Stimulated activated naive CD8-positive, alpha-beta T cell treated with anti-CD3 and anti-CD28 coated beads, Interleukin-15, Interleukin-2, amounts not matched to agents 100 ng/mL and 50 ng/mL, for 24 hours (primary cell): ENCODE data around the gene COL2A1.

Experiments
- H3K27ac Mint-ChIP-seq: one replicate; pipeline ENCODE4 v1.8.0; 2021; ENCODE audit warnings: mild to moderate bottlenecking, mixed read lengths
- H3K27me3 Mint-ChIP-seq: one replicate; pipeline ENCODE4 v1.8.0; 2021; ENCODE audit warnings: mixed read lengths
- H3K36me3 Mint-ChIP-seq: one replicate; pipeline ENCODE4 v1.8.0; 2021; ENCODE audit warnings: low read depth, mixed read lengths
- H3K4me1 Mint-ChIP-seq: one replicate; pipeline ENCODE4 v1.8.0; 2021; ENCODE audit warnings: low read depth, mixed read lengths
- H3K4me3 Mint-ChIP-seq: one replicate; pipeline ENCODE4 v1.8.0; 2021; ENCODE audit warnings: mild to moderate bottlenecking, mixed read lengths
- H3K9me3 Mint-ChIP-seq: one replicate; pipeline ENCODE4 v1.8.0; 2021; ENCODE audit warnings: mixed read lengths

Gene COL2A1

GRCh38 chr12:48022676-48023385 lies 18.6 kb upstream of the COL2A1 start:
- no peaks in the 10 kb centered on the region for H3K9me3 Mint-ChIP-seq
- H3K36me3 Mint-ChIP-seq = no peaks in the 10 kb centered on the region
- H3K27ac Mint-ChIP-seq = no peak overlapping the region
- H3K4me3 Mint-ChIP-seq = no peak overlapping the region
- H3K27me3 Mint-ChIP-seq = peaks cover 22% of the 10 kb centered on the region
- no peaks in the 10 kb centered on the region for H3K4me1 Mint-ChIP-seq

DNA sequence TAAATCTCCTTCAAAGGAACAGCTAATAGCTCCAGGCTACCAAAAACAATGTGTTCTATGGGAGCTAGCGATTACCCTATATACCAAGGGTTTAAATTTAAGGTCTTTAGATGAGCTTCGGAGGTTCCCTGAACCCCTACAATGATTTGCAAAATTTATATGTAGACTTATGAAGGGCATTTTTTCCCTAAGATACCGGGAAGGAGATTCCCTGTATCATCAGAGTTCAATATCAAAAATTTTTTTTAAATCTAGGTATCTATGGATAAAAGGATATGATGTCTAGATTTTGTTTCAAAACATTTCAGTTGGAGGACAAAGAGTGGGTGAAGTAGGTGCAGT lies 17.9 kb upstream of the COL2A1 start:
- H3K4me3 Mint-ChIP-seq = no peak overlapping the region
- no peaks in the 10 kb centered on the region for H3K9me3 Mint-ChIP-seq
- no peaks in the 10 kb centered on the region for H3K36me3 Mint-ChIP-seq
- H3K27ac Mint-ChIP-seq = no peak overlapping the region
- no peaks in the 10 kb centered on the region for H3K4me1 Mint-ChIP-seq
- peaks cover 22% of the 10 kb centered on the region for H3K27me3 Mint-ChIP-seq

GRCh38 chr12:48021485-48022179 lies 17.4 kb upstream of the COL2A1 start:
- Mint-ChIP-seq H3K9me3 (no peaks in the 10 kb centered on the region), H3K27ac (no peak overlapping the region), H3K4me1 (no peaks in the 10 kb centered on the region), H3K36me3 (no peaks in the 10 kb centered on the region), H3K27me3 (peaks cover 22% of the 10 kb centered on the region), H3K4me3 (no peak overlapping the region)

DNA sequence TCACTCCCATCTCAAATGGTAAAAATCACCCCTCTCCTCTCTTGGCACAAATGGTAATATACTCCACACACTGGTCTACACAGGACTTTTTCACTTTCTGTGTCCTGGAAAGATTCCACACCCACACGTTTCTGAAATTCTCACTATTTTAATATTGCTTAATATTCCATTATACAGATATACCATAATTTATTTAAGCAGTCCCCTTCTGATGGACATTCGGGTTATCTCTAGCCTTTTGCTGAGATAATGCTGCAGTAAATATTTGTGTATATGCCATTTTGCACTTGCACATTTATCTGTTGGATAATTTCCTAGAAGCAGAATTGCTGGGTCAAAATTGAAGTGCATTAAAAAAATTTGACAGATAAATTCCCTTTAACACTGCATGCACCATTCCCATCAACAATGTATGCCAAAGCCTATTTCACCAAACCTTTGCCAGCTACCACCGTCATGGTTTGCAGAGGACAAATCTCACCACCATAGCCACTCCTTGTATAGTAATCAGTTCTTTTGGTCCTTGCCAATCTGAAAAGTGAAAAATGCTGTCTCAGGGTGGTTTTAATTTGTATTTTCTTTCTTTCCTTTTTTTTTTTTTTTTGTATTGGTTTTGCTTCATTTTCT lies 15.5 kb upstream of the COL2A1 start:
- Mint-ChIP-seq H3K4me3 (no peak overlapping the region), H3K36me3 (no peaks in the 10 kb centered on the region), H3K4me1 (no peaks in the 10 kb centered on the region), H3K9me3 (no peaks in the 10 kb centered on the region), H3K27ac (no peak overlapping the region), H3K27me3 (peaks cover 26% of the 10 kb centered on the region)

DNA sequence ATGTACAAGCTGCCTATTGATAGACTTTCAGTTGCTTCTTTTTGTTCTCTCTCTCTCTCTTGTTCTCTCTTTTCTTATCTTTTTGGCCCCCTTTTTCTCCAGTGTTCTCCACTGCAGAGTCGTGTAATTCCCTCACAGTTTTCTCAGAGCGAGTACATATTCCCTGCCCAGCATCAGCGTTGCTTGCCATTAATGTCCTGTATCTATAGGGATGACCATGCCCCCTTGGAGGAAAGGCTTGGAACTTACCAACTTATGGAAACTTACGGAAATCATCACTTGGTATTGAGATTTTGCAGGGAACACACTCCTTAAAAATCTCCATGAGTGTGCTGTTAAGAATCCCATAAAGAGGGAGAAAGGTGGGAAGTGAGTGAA lies 14.3 kb upstream of the COL2A1 start:
- H3K9me3 Mint-ChIP-seq = no peaks in the 10 kb centered on the region

DNA sequence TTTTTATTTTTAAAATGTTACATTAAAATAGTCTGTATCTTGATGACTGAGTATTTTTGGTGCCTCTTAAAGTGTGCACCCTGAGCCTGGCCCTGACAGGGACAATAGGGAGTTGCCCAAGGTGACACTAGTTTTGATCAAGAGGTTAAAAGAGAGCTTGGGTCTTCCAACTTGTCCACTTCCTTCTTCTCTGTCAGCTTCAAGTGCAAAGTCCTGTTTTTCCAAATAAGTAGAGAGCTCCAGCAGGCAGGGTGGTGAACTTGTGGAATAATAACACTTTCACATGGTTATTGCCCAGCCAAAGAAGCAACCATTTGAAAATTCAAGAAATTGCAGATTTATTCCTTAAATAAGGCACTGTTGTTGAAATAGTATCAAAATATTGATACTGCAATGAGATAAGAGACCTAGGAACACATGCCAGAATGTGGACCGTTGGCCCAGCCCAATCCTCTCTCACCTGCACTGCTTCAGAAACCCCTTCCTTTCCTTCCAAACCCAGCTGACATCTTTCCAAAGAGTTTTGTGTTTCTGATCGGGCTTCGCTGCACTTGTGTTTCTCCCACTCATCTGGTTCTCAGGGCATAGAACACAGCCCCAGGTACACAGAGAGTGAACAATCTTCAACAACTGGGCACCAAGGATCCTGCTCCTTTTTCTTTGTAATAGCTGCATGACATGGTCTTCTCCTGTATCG lies 13.8 kb upstream of the COL2A1 start:
- Mint-ChIP-seq H3K27me3 (peaks cover 26% of the 10 kb centered on the region), H3K4me1 (no peaks in the 10 kb centered on the region), H3K36me3 (no peaks in the 10 kb centered on the region), H3K4me3 (no peak overlapping the region), H3K27ac (no peak overlapping the region), H3K9me3 (no peaks in the 10 kb centered on the region)

More for the DNA sequence above, 14.3 kb upstream of the COL2A1 start:
- no peaks in the 10 kb centered on the region for H3K36me3 Mint-ChIP-seq
- H3K4me1 Mint-ChIP-seq = no peaks in the 10 kb centered on the region
- no peak overlapping the region for H3K4me3 Mint-ChIP-seq
- peaks cover 26% of the 10 kb centered on the region for H3K27me3 Mint-ChIP-seq
- H3K27ac Mint-ChIP-seq = no peak overlapping the region

- H3K4me1 Mint-ChIP-seq = no peaks in the 10 kb centered on the region
- H3K36me3 Mint-ChIP-seq = no peaks in the 10 kb centered on the region
- no peak overlapping the region for H3K27ac Mint-ChIP-seq
- H3K9me3 Mint-ChIP-seq = no peaks in the 10 kb centered on the region
- peaks cover 31% of the 10 kb centered on the region for H3K27me3 Mint-ChIP-seq
- H3K4me3 Mint-ChIP-seq = no peak overlapping the region
Observed at GRCh38 chr12:48017496-48017895, 13.2 kb upstream of the COL2A1 start.

- Mint-ChIP-seq H3K27me3 (peaks cover 32% of the 10 kb centered on the region), H3K4me3 (no peak overlapping the region), H3K9me3 (no peaks in the 10 kb centered on the region), H3K4me1 (no peaks in the 10 kb centered on the region), H3K36me3 (no peaks in the 10 kb centered on the region), H3K27ac (no peak overlapping the region)
Observed at GRCh38 chr12:48016373-48017020, 12.2 kb upstream of the COL2A1 start.

GRCh38 chr12:48015954-48016353 lies 11.7 kb upstream of the COL2A1 start:
- Mint-ChIP-seq H3K4me3 (no peak overlapping the region), H3K4me1 (no peaks in the 10 kb centered on the region), H3K27ac (no peak overlapping the region), H3K36me3 (no peaks in the 10 kb centered on the region), H3K27me3 (peaks cover 36% of the 10 kb centered on the region), H3K9me3 (no peaks in the 10 kb centered on the region)

DNA sequence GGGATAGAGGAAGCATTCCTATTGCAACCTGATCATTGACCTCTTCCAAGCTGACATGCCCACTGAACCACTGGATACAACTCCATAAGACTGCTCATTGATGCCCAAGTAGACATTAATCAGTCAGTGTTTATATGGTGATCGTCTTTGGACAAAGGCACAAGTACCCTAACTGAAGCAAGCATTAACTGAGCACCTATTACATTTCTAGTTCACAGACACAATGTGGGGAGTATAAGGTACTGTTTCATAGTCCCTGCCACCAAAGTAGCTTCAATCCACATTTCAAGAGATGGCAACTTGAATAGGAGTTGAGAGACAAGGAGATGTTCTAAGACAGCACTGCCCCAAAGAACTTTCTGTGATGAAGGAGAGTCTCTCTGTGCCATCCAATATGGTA lies 10.9 kb upstream of the COL2A1 start:
- no peak overlapping the region for H3K27ac Mint-ChIP-seq
- H3K4me3 Mint-ChIP-seq = no peak overlapping the region
- H3K36me3 Mint-ChIP-seq = no peaks in the 10 kb centered on the region
- H3K4me1 Mint-ChIP-seq = no peaks in the 10 kb centered on the region
- H3K9me3 Mint-ChIP-seq = no peaks in the 10 kb centered on the region
- H3K27me3 Mint-ChIP-seq = peaks cover 38% of the 10 kb centered on the region

DNA sequence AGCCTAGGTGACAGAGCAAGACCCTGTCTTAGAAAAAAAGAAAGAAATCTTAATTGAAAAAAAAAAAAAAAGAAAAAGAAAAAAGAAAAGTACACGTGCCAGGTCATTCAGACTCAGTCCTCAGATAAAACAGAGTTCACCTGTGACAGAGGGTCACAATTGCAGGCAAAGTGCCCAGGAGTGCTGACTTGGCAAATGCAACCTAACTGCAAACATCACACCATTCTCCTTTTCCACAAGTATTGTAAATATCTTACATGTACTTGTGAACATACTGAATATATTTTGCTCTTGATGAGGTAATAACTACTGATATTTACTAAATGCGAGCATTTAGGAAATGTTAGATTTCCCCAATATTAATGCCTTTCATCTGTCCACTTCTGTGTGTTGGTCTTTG lies 9.0 kb upstream of the COL2A1 start:
- Mint-ChIP-seq H3K36me3 (no peaks in the 10 kb centered on the region), H3K9me3 (no peaks in the 10 kb centered on the region), H3K27me3 (peaks cover 44% of the 10 kb centered on the region)

GRCh38 chr12:48012070-48012469 lies 7.8 kb upstream of the COL2A1 start:
- no peaks in the 10 kb centered on the region for H3K4me1 Mint-ChIP-seq
- H3K27ac Mint-ChIP-seq = no peak overlapping the region

More for the DNA sequence above, 9.0 kb upstream of the COL2A1 start:
- Mint-ChIP-seq H3K4me3 (no peak overlapping the region), H3K4me1 (no peaks in the 10 kb centered on the region), H3K27ac (no peak overlapping the region)

GRCh38 chr12:48010366-48010970 lies 6.2 kb upstream of the COL2A1 start:
- Mint-ChIP-seq H3K36me3 (no peaks in the 10 kb centered on the region), H3K27ac (no peak overlapping the region), H3K4me3 (no peak overlapping the region), H3K4me1 (peaks cover 2% of the 10 kb centered on the region), H3K9me3 (no peaks in the 10 kb centered on the region), H3K27me3 (peaks cover 69% of the 10 kb centered on the region)

More at GRCh38 chr12:48012070-48012469, 7.8 kb upstream of the COL2A1 start:
- Mint-ChIP-seq H3K4me3 (no peak overlapping the region), H3K9me3 (no peaks in the 10 kb centered on the region), H3K36me3 (no peaks in the 10 kb centered on the region), H3K27me3 (peaks cover 53% of the 10 kb centered on the region)

DNA sequence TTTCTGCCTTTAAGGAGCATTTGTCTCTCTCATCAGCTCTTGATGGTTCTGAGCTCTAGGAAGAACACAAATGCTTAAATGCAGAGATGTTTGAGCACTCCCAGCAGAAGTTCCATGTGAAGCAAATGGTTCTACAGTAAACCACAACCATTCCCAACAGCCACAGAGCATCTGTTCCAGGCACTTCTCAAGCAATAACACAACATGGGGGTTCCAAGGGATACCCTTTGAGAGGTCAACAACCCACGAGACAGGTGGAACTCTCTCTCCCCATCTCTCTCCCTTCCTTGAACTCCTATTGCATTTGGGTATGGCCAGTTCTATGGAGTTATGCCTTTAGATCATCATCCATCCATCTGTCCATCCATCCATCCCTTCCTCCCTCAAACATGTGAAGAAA lies 5.2 kb upstream of the COL2A1 start:
- Mint-ChIP-seq H3K4me1 (peaks cover 8% of the 10 kb centered on the region), H3K27ac (no peak overlapping the region), H3K9me3 (no peaks in the 10 kb centered on the region), H3K36me3 (no peaks in the 10 kb centered on the region), H3K4me3 (no peak overlapping the region), H3K27me3 (peaks cover 75% of the 10 kb centered on the region)
